HEK293 (cell line): Measurements from ENCODE around the gene CHRNA1.
A peak's percentile ranks its signal among the peaks of the same experiment; 100 is the strongest.

Experiments used
- CTCF ChIA-PET: fragments of 350-600 bp; formaldehyde crosslinking; extraction: SDS; loops from one replicate; lab custom pipeline; 2021; ENCODE audit warnings: antibody characterized with exemption; lab: Yijun Ruan, JAX
- POLR2A ChIA-PET: fragments of 300-600 bp; formaldehyde crosslinking; extraction: SDS; loops from one replicate; lab custom pipeline; 2020; ENCODE audit warnings: antibody characterized with exemption, inconsistent platforms; lab: Yijun Ruan, JAX
- H3K27ac ChIP-seq: fragments of 200-500 bp; sonication (Bioruptor generic); 2 replicates; pipeline ENCODE4 v1.5.1; 2014; ENCODE audit warnings: low read depth, low read length, control low read depth, inconsistent platforms; ENCODE audit errors: extremely low read depth
- H3K36me3 ChIP-seq, 2 experiments: fragments of 200-500 bp in 1 of 2; sonication (Bioruptor generic) in 1 of 2; 1 replicate in 1 of 2; 2 replicates in 1 of 2; pipeline ENCODE4 v1.5.1; 2014 to 2017; ENCODE audit warnings: inconsistent platforms in 2 of 2, low read length in 2 of 2; ENCODE audit not compliant: control insufficient read depth in 2 of 2, insufficient read depth in 1 of 2
- H3K4me1 ChIP-seq: fragments of 200-500 bp; sonication (Bioruptor generic); 2 replicates; pipeline ENCODE4 v1.5.1; 2014; ENCODE audit warnings: mild to moderate bottlenecking, low read length, inconsistent platforms; ENCODE audit not compliant: control insufficient read depth, insufficient read depth
- H3K4me3 ChIP-seq: 2 replicates; pipeline ENCODE4 v1.5.1; 2011; ENCODE audit warnings: low read depth, mild to moderate bottlenecking, control low read depth, low read length, moderate library complexity
- H3K9me3 ChIP-seq: fragments of 200-500 bp; sonication (Bioruptor generic); 2 replicates; pipeline ENCODE4 v1.5.1; 2014; ENCODE audit warnings: low read depth, low read length, inconsistent platforms; ENCODE audit not compliant: control insufficient read depth, insufficient read depth
- EGR2 ChIP-seq: fragments of 450-650 bp; formaldehyde crosslinking; IDR thresholded peaks from 2 replicates; pipeline ENCODE4 v1.5.1; 2016; ENCODE audit warnings: low read depth, missing biosample characterization, missing genetic modification characterization
- HIC1 ChIP-seq: fragments of 450-650 bp; formaldehyde crosslinking; IDR thresholded peaks from 2 replicates; pipeline ENCODE4 v1.5.1; 2016; ENCODE audit warnings: missing biosample characterization, missing genetic modification characterization
- MEIS1 ChIP-seq: sonication (generic); formaldehyde crosslinking; IDR thresholded peaks from 2 replicates; pipeline ENCODE4 v1.8.1; 2022; ENCODE audit warnings: missing genetic modification reagents, mild to moderate bottlenecking, borderline replicate concordance
- SETDB1 ChIP-seq: IDR thresholded peaks from one replicate; pipeline ENCODE4 v1.6.1; 2017; ENCODE audit warnings: mild to moderate bottlenecking, low read length, moderate library complexity, mixed read lengths; ENCODE audit not compliant: insufficient read length
- SP2 ChIP-seq: fragments of 450-650 bp; formaldehyde crosslinking; IDR thresholded peaks from 2 replicates; pipeline ENCODE4 v1.5.1; 2016; ENCODE audit warnings: missing biosample characterization, missing genetic modification characterization
- ZBTB1 ChIP-seq: fragments of 450-650 bp; formaldehyde crosslinking; IDR thresholded peaks from 2 replicates; pipeline ENCODE4 v1.5.1; 2016; ENCODE audit warnings: missing biosample characterization, missing genetic modification characterization
- ZBTB6 ChIP-seq: fragments of 450-650 bp; formaldehyde crosslinking; IDR thresholded peaks from 2 replicates; pipeline ENCODE4 v1.5.1; 2017; ENCODE audit warnings: missing biosample characterization, missing genetic modification characterization
- ZBTB7A ChIP-seq: fragments of 450-650 bp; formaldehyde crosslinking; IDR thresholded peaks from 2 replicates; pipeline ENCODE4 v1.5.1; 2016; ENCODE audit warnings: low read depth, missing biosample characterization, missing genetic modification characterization
- ZFHX2 ChIP-seq: fragments of 450-650 bp; formaldehyde crosslinking; conservative IDR thresholded peaks from 2 replicates; pipeline ENCODE4 v1.5.1; 2016; ENCODE audit warnings: missing biosample characterization, missing genetic modification characterization
- ZNF121 ChIP-seq: fragments of 450-650 bp; formaldehyde crosslinking; IDR thresholded peaks from 2 replicates; pipeline ENCODE4 v1.5.1; 2016; ENCODE audit warnings: missing biosample characterization, missing genetic modification characterization
- ZNF510 ChIP-seq: fragments of 450-650 bp; formaldehyde crosslinking; IDR thresholded peaks from 2 replicates; pipeline ENCODE4 v1.5.1; 2018; ENCODE audit warnings: mild to moderate bottlenecking, missing genetic modification characterization, missing biosample characterization; ENCODE audit not compliant: insufficient replicate concordance
- ZNF513 ChIP-seq: fragments of 450-650 bp; IDR thresholded peaks from 2 replicates; pipeline ENCODE4 v1.5.1; 2018; ENCODE audit warnings: missing biosample characterization, missing genetic modification characterization
- ZNF791 ChIP-seq: fragments of 450-650 bp; formaldehyde crosslinking; IDR thresholded peaks from 2 replicates; pipeline ENCODE4 v1.5.1; 2016; ENCODE audit warnings: missing biosample characterization, missing genetic modification characterization
- ZSCAN18 ChIP-seq: fragments of 450-650 bp; formaldehyde crosslinking; IDR thresholded peaks from 2 replicates; pipeline ENCODE4 v1.5.1; 2016; ENCODE audit warnings: missing biosample characterization, missing genetic modification characterization
- TF ChIP-seq, protein P1 (sequence below): fragments of 450-650 bp; formaldehyde crosslinking; IDR thresholded peaks from 2 replicates; pipeline ENCODE4 v1.5.1; 2016; ENCODE audit warnings: missing biosample characterization, missing genetic modification characterization

Gene CHRNA1

DNA sequence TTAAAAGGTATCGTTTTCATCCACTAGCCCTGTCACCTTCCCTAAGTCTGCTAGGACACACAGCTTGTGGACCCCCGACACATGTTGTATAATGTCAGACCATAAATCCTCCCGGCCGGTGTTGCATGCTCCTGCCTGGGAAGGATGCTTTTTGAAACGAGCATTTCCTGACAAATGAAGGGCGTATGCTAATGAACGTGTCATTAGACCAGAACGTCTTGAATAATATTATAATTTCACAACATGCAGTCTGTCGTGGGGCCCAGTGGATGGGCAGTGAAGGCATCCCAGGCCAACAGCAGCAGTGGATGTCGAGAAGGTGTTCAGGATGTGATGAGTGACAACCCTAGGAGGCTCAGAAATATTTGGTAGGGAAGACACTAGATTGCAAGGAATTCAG is 7.5 kb downstream of the CHRNA1 start (continued):
- TF ChIP-seq ZBTB6 (tag by site-specific recombination) (no peak), ZBTB7A (tag by site-specific recombination) (no peak), MEIS1 (CRISPR knock-in tag) (no peak), ZNF121 (no peak), ZNF791 (tag by site-specific recombination) (no peak), SP2 (tag by site-specific recombination) (no peak)

GRCh38 chr2:174753038-174753633 is 11.1 kb downstream of the CHRNA1 start:
- Histone ChIP-seq H3K4me1 (no peaks in the 10 kb centered on the region), H3K27ac (no peak overlapping the region), H3K9me3 (no peaks in the 10 kb centered on the region), H3K36me3 (no peaks in the 10 kb centered on the region), H3K4me3 (no peak overlapping the region)
- no peak for TF ChIP-seq ZNF513
- TF ChIP-seq EGR2, result peak; percentile 26; the same call in 1 of the 2 replicates
- no peak for TF ChIP-seq ZSCAN18 (tag by site-specific recombination)
- 0 out of 2 replicates have a peak, but pooled peaks have one; percentile 9 for TF ChIP-seq ZFHX2
- no peak for TF ChIP-seq ZBTB1
- TF ChIP-seq ZNF510, result no peak
- no peak for TF ChIP-seq SETDB1
- TF ChIP-seq, protein P1, sequence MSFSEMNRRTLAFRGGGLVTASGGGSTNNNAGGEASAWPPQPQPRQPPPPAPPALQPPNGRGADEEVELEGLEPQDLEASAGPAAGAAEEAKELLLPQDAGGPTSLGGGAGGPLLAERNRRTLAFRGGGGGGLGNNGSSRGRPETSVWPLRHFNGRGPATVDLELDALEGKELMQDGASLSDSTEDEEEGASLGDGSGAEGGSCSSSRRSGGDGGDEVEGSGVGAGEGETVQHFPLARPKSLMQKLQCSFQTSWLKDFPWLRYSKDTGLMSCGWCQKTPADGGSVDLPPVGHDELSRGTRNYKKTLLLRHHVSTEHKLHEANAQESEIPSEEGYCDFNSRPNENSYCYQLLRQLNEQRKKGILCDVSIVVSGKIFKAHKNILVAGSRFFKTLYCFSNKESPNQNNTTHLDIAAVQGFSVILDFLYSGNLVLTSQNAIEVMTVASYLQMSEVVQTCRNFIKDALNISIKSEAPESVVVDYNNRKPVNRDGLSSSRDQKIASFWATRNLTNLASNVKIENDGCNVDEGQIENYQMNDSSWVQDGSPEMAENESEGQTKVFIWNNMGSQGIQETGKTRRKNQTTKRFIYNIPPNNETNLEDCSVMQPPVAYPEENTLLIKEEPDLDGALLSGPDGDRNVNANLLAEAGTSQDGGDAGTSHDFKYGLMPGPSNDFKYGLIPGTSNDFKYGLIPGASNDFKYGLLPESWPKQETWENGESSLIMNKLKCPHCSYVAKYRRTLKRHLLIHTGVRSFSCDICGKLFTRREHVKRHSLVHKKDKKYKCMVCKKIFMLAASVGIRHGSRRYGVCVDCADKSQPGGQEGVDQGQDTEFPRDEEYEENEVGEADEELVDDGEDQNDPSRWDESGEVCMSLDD (tag by site-specific recombination), result no peak
- TF ChIP-seq HIC1, result no peak
- ChIA-PET POLR2A (no interaction called here), CTCF (interaction anchor here (1.1 kb wide), 2 partner anchors 18 to 237 kb away, joined by 4 to 5 read pairs; no protein-coding TSS in a partner anchor)
